GM18508 (cell line): ENCODE results near the gene MSI2.
"Not testable (repeated sequence)": the region's sequence is repeated elsewhere in the genome, so short reads cannot be mapped to it uniquely, and the experiment has no call there.

ENCODE experiments used
- ATAC-seq: cut with Tn5 transposase; IDR thresholded peaks from one replicate; pipeline ENCODE4 v1.9.1; 2021; ENCODE audit warnings: moderate number of reproducible peaks; ENCODE audit not compliant: insufficient read depth, unreplicated experiment

Gene MSI2

GRCh38 chr17:57615836-57616757 is 359.8 kb downstream of the MSI2 start:
- ATAC-seq = no peak

DNA sequence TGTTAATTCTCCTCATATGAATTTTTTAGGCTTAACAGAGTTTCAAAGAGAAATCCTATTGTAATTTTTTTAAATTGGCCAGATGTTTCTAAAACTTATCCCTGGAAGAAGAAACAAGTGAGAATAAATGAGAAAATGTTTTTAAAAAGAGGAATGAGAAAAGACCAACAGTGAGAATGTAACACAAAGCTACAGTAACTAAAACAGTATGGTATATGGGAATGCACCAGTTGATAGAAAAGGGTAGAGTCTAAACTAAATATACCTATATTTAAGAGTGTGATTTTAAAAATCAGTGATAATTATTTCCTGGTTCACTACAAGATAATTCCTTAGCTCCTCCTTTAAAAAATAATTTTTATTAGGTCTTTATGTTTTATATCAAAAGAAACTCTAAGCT is 360.9 kb downstream of the MSI2 start:
- ATAC-seq = no peak

DNA sequence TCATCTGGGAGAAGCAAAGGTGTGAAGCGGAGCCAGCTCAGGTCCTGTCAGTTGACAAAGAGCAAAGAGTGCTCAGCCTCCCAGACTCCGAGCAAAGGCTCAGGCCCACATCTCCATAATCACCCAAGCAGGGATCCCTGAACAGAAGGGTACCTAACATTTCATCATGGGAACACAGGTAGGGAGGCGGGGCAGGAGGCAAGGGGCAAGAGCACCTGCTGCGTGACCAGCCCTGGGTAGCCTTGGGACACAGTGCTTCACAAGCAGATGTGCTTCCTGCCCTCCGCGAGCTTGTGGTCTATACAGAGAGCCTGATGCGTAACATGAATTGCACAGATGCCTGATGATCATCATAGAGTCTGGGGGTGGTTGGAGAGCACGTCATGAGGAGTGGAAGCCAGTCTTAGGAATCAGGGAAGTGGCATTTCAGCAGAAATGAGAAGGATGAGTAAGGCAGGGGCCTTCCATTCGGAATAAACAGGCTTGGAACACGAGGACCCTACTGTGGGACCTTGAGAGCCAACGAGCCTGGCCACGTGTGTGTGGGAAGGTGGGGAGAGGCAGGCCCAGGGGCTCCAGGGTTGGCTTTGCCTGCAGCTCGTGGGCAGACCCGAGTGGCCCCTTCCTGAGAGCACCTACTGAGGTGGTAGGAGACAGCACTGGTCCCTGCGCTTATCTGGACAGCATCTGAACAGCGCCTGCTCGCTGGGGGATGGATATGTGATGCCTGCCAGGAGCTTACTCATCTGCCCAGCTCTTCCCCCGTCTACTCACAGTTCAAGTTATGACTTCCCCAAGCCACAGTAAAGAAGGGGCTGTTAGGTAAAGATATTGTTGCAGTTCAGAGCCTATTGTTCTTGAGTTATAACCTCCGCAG is 363.0 kb downstream of the MSI2 start:
- ATAC-seq = no peak

GRCh38 chr17:57620576-57620975 is 364.3 kb downstream of the MSI2 start:
- no peak for ATAC-seq

- ATAC-seq = not testable (repeated sequence)
Observed at GRCh38 chr17:57621791-57622190, 365.5 kb downstream of the MSI2 start.

DNA sequence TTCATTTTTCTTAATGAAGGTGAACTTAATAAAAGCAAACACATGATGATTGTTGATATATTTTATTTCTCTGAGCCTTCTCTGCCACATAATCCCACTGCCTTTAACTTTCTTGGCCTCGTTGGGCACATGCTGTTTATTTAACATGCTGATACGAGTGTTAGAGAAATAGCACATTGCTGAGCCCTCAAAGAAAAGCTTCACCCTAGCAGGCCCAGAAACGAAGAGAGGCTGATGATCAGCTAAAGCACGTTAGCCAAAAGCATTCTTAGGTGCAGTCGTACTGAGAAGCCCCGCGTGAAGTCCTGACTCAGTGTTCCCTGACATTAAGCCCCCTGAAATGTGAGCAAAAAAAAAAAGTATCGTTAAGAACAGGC is 366.0 kb downstream of the MSI2 start:
- ATAC-seq = no peak

DNA sequence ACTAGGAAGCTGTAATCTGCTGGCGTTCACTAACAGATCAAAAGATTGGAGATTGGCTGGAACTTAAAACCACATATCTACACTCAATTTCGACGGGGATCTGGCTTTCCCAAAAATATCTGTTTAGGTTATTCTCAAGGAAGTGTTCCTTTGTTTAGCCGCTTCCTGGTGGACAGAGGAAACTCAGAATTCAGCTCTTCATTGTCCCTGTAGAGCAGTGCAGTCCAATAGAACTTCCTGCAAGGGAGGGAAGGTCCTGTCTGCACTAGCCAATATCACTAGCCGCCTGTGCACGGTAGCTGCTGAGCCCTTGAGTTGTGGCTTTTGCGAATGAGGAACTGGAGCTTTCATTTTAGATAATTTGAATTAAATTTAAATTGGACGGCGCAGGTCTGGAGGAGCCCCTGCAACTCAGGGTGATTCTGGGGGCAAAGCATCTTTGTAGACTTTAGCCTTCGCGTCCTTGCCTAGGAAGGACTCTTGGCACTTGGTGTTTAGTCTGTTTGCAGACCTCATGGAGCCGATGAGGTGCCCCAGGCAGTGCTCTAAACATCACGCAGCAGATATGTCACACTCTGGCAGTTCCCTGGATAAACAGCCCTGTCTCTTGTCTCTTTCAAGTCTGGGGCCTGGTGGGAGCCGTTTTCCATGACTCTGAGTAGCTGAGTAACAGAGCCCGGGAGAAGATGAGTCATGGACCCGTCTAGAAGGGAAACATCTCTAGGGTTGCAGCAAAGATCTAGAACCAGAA is 366.5 kb downstream of the MSI2 start:
- peak; percentile 57 for ATAC-seq

- ATAC-seq = no peak
Observed at GRCh38 chr17:57623620-57624019, 367.3 kb downstream of the MSI2 start.

DNA sequence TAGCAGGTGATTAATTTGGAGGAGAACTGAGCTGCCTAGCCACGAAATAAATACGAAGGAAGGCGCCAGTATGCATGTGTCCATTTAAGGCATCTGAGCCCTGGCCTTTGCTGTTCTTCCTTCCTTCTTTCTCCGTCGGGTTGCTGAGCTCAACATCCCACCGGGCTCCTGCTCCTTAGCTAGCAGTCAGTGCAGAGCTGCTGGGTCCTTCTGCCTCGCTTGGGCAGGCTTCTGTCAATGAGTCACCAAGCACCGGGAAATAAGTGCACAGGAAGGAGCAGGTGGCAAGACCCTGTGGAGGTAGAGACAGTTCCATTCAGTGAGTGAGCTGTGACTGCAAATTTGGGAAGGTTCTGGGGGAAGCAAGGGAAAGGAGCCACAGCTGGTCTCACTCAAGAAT is 368.1 kb downstream of the MSI2 start:
- ATAC-seq = no peak

GRCh38 chr17:57625511-57625910 is 369.2 kb downstream of the MSI2 start:
- no peak for ATAC-seq

DNA sequence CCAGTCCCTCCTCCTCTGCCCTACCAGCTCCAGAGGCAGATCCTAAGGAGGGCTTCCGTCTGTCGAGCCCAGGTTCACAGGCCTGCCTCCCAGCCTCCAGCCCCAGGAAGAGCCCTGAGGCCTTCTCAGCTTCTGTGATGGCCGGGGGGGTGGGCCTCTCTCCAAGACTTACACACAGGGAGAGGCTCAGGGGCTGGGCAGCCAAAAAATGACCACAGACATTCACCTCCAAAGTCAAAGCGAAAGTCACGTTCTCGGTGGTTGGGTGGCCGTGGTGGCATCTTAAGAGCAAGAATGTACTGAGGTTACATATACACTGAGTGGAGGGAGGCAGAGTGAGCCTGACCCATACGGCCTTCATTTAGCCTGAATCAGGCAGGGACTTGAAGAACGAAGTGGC is 369.6 kb downstream of the MSI2 start:
- ATAC-seq = no peak

DNA sequence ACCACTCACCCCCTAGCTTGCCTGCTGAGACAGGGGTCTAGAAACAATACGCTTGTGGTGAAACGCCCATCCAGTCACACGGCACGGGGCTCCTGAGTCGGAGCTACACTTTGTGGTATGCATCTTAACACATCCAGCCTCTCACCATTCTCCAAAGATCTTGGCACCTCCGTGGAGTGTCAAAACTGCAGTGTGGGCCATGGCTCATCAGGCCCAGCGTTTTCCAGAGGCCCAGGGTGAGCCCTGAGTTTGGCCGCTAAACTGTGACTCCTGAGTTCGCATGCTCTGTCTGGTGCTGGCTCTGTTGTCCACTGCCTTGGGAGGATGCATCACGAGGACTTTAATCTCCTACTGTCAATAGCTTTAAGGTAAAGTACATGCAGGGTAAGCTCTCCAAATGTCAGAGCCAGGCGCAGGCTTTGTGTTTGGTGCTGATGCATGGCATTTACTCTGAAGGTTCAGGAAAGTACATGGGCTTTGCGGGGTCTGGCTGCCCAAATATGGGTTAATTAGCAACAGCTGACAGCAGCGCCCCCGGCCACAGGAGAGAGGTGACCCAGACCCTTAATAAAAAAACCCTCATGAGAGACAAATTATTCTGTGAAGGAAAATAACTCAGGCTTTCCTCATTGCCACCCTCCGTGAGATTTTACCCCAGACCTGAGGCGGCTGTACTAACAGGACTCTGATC is 370.3 kb downstream of the MSI2 start:
- ATAC-seq = no peak

GRCh38 chr17:57627591-57627990 is 371.3 kb downstream of the MSI2 start:
- ATAC-seq = no peak

DNA sequence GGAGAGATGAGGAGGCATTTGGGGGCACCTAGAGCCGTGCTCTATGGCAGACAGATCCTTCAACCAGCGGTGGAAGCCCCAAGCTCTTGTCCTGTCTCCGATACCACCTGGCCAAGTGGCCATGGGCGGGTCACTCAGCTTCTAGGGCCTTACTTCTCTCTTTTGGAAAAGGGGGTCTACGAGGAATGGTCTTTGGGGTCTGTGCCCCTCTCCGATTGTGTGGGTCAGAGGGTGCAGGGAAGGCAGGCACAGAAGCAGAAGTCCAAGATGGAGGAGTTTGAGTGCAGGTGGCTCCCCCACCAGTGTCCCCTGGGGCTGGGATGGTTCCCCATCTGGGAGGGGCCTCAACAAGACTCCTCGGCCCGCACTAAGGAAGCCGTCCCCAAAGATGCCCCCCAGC is 372.1 kb downstream of the MSI2 start:
- no peak for ATAC-seq

- ATAC-seq = no peak
Observed at GRCh38 chr17:57629470-57629869, 373.1 kb downstream of the MSI2 start.

- no peak for ATAC-seq
Observed at GRCh38 chr17:57629886-57630285, 373.6 kb downstream of the MSI2 start.

DNA sequence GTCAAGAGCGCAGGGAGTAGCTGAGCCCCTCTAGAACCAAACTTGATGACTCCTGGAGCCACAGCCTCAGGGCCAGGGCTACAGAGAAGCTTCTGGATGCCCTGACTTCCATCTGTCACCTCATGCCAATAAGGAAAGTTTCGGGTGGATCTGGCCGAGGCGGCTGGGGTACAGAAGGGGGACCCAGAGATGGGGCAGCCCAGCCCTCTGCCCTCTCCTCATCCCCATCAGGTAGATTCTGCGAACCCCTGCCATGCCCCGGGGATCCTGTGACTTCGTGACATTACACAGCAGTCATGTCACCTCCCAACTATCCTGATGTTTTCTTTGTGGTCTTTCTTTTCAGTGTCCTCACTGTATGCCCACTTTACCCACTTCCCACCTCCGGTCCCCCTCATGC is 374.4 kb downstream of the MSI2 start:
- no peak for ATAC-seq

- no peak for ATAC-seq
Observed at GRCh38 chr17:57631871-57632270, 375.5 kb downstream of the MSI2 start.

DNA sequence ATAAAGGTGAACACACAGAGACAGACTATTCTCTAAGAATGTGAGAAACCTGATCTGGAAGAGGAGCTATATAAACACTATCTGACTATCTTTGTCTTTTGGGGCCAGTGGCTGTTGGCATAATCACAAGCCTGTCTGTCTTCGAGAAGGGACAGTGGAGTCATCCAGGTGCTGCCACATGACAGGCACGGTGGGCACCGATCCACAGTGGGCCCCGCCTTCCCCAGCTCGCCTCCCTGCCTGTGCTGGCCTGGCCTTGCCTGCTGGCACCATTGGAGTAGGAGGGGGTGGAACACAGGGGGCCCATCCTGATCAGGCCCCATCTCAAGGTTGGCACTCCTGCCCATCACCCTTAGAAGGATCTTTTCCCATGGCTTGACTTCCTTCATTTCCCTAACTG is 376.0 kb downstream of the MSI2 start:
- ATAC-seq = no peak

- ATAC-seq = no peak
Observed at GRCh38 chr17:57633236-57633635, 376.9 kb downstream of the MSI2 start.
